Adrenal gland (tissue), 12 donors: ENCODE results near the gene ABI3BP. TPM values are rescaled to one million over a fixed set of nuclear protein-coding genes. Genes with fewer than 3 reads are reported as not detected.
A peak's percentile ranks its signal among the peaks of the same experiment; 100 is the strongest.

ENCODE experiments used
- DNase-seq, 7 donors: peaks; one replicate each; pipeline ENCODE4 v3.0.0-alpha.2; 2019 to 2020
- H3K27ac ChIP-seq, 5 donors: fragments of 200-600 bp; sonication (generic) in 4 of 5; 1 replicate in 3 of 5; 2 replicates in 2 of 5; pipeline versions ENCODE4 v1.5.1 to v1.8.0; 2016 to 2020; ENCODE audit warnings: mild to moderate bottlenecking in 1 of 5
- H3K27me3 ChIP-seq: fragments of 200-600 bp; 2 replicates; pipeline ENCODE4 v1.8.0; 2021
- H3K36me3 ChIP-seq, 2 donors: fragments of 200-600 bp; replicated peaks in 1 of 2; 1 replicate in 1 of 2; 2 replicates in 1 of 2; pipeline versions ENCODE4 v1.5.1 to v1.8.0; 2018 to 2022
- H3K4me1 ChIP-seq, 2 donors: fragments of 200-600 bp; replicated peaks in 1 of 2; 1 replicate in 1 of 2; 2 replicates in 1 of 2; pipeline versions ENCODE4 v1.5.1 to v1.8.0; 2018 to 2021
- H3K4me3 ChIP-seq, 4 donors: fragments of 200-600 bp; sonication (generic) in 3 of 4; one replicate each; pipeline ENCODE4 v1.5.1; 2016 to 2018
- H3K9me3 ChIP-seq, 3 donors: fragments of 200-600 bp; sonication (generic) in 1 of 3; replicated peaks in 1 of 3; 1 replicate in 2 of 3; 2 replicates in 1 of 3; pipeline versions ENCODE4 v1.5.1 to v1.8.0; 2016 to 2021
- CTCF ChIP-seq, 6 experiments: fragments of 450-650 bp in 4 of 6; fragments of 200-600 bp in 2 of 6; sonication (generic) in 1 of 6; IDR thresholded peaks; 1 replicate in 5 of 6; 2 replicates in 1 of 6; pipeline versions ENCODE4 v1.5.1 to v1.8.0; 2016 to 2021; ENCODE audit warnings: antibody characterized with exemption in 6 of 6, mild to moderate bottlenecking in 2 of 6, moderate library complexity in 1 of 6
- POLR2A ChIP-seq, 2 donors: fragments of 450-650 bp; IDR thresholded peaks; one replicate each; pipeline ENCODE4 v1.6.1; 2017; ENCODE audit warnings: antibody characterized with exemption in 2 of 2, mild to moderate bottlenecking in 2 of 2, moderate library complexity in 1 of 2
- WGBS, 4 donors: extraction: QIAGEN DNeasy Blood & Tissue Kit in 2 of 4; methylation state at CpG; one replicate each; pipeline versions ENCODE4 v1.1.5 to v1.1.7; 2013 to 2017; 5-methylcytosine and 5-hydroxymethylcytosine counted together
- intact Hi-C, 2 donors: fragments of 100-400 bp; cut with DNase I; formaldehyde crosslinking; loops; one replicate each; pipeline versions ENCODE4 v1.14.1 to v1.15.0; 2022 to 2023
- polyA plus RNA-seq, 3 donors: library from polyadenylated mRNA; stranded (reverse); fragments of 200-250 nt in 2 of 3; fragments of 350-450 nt in 1 of 3; fragmentation: Illumina TruSeq in 1 of 3; extraction: RNeasy Lipid Tissue Mini Kit (QIAGEN cat#74804) in 1 of 3; gene quantifications; one replicate each; pipeline ENCODE4 v1.2.3, GENCODE V29; 2013 to 2014
- total RNA-seq, 9 donors: library from RNA; depleted of rRNA in 4 of 9; stranded (reverse); fragments of >200 nt in 4 of 9; fragments of 120-200 nt in 1 of 9; fragmentation: NEBNext Ultra II Directional in 1 of 9; extraction: Animal tissue kit (Norgen Biotek cat#: 25700) in 1 of 9; gene quantifications; one replicate each; pipeline versions ENCODE4 v1.1.0 to v1.2.4, GENCODE V29; 2013 to 2023
- donor health status: healthy with polysubstance abuse.
- donor health status: Bipolar disorder and iron deficiency.
- donor health status: DM: yes; HTN: yes; CAD: no.
- donor health status: DM: no; HTN: no; CAD: no.
- donor health status: DM: no; HTN: no; CAD: no.
- donor health status: DM: yes; HTN: yes; CAD: no.

ABI3BP gene
- total and polyA plus RNA-seq, 12 donors: 3.4 to 50.3 (median 18.7) TPM

- H3K9me3 ChIP-seq: no peaks in the 10 kb centered on the region
- H3K27me3 ChIP-seq: no peaks in the 10 kb centered on the region
- H3K4me3 ChIP-seq: no peak overlapping the region
- no peak for TF ChIP-seq POLR2A (IDR thresholded peaks at IDR 0.05)
- TF ChIP-seq CTCF (IDR thresholded peaks at IDR 0.05): no peak
- no peaks in the 10 kb centered on the region for H3K4me1 ChIP-seq
- 88 to 97% (median 91%) methylated on average over 5 of the region's 5 CpGs for WGBS, 4 donors
- H3K36me3 ChIP-seq: no peaks in the 10 kb centered on the region
- intact Hi-C loops: no loop called here
- DNase-seq: no peak
- no peak overlapping the region for H3K27ac ChIP-seq
Measured at GRCh38 chr3:101037613-101038012, 44.4 kb upstream of the ABI3BP start.

GRCh38 chr3:101036676-101037075 is 43.5 kb upstream of the ABI3BP start:
- Histone ChIP-seq H3K36me3 (no peaks in the 10 kb centered on the region), H3K27ac (peak overlapping the region in 1 of 5 donors; percentile 28), H3K9me3 (peaks cover 0 to 8% (median 0%) of the 10 kb centered on the region in 3 donors), H3K27me3 (no peaks in the 10 kb centered on the region), H3K4me1 (no peaks in the 10 kb centered on the region), H3K4me3 (no peak overlapping the region)
- 88 to 95% (median 90%) methylated on average over 3 of the region's 3 CpGs for WGBS, 4 donors
- no peak for DNase-seq
- TF ChIP-seq CTCF (IDR thresholded peaks at IDR 0.05) (no peak), POLR2A (IDR thresholded peaks at IDR 0.05) (no peak)
- intact Hi-C loops: no loop called here

- Histone ChIP-seq H3K27me3 (no peaks in the 10 kb centered on the region), H3K36me3 (no peaks in the 10 kb centered on the region), H3K4me3 (no peak overlapping the region), H3K4me1 (no peaks in the 10 kb centered on the region), H3K9me3 (peaks cover 0 to 8% (median 0%) of the 10 kb centered on the region in 3 donors), H3K27ac (peak overlapping the region in 1 of 5 donors; percentile 28)
- 27 to 40% (median 35%) methylated on average over 1 of the region's 1 CpG for WGBS, 4 donors
- peak in 5 of 7 donors; percentile 28 to 68 (median 48) for DNase-seq
- intact Hi-C loops: no loop called here
- TF ChIP-seq CTCF (IDR thresholded peaks at IDR 0.05) (no peak), POLR2A (IDR thresholded peaks at IDR 0.05) (no peak)
Measured at GRCh38 chr3:101036213-101036618, 43.0 kb upstream of the ABI3BP start.

- intact Hi-C loops: no loop called here
- Histone ChIP-seq H3K27me3 (no peaks in the 10 kb centered on the region), H3K4me1 (no peaks in the 10 kb centered on the region), H3K9me3 (peaks cover 0 to 6% (median 0%) of the 10 kb centered on the region in 3 donors), H3K27ac (no peak overlapping the region), H3K4me3 (no peak overlapping the region), H3K36me3 (no peaks in the 10 kb centered on the region)
- no peak for DNase-seq
- TF ChIP-seq POLR2A (IDR thresholded peaks at IDR 0.05) (no peak), CTCF (IDR thresholded peaks at IDR 0.05) (no peak)
- 92 to 97% (median 93%) methylated on average over 5 of the region's 5 CpGs for WGBS, 4 donors
Measured at GRCh38 chr3:101027286-101027685, 34.1 kb upstream of the ABI3BP start.
